Measurements from ENCODE around the gene RAD51B.
A peak's percentile ranks its signal among the peaks of the same experiment; 100 is the strongest.

The RAD51B gene

DNA sequence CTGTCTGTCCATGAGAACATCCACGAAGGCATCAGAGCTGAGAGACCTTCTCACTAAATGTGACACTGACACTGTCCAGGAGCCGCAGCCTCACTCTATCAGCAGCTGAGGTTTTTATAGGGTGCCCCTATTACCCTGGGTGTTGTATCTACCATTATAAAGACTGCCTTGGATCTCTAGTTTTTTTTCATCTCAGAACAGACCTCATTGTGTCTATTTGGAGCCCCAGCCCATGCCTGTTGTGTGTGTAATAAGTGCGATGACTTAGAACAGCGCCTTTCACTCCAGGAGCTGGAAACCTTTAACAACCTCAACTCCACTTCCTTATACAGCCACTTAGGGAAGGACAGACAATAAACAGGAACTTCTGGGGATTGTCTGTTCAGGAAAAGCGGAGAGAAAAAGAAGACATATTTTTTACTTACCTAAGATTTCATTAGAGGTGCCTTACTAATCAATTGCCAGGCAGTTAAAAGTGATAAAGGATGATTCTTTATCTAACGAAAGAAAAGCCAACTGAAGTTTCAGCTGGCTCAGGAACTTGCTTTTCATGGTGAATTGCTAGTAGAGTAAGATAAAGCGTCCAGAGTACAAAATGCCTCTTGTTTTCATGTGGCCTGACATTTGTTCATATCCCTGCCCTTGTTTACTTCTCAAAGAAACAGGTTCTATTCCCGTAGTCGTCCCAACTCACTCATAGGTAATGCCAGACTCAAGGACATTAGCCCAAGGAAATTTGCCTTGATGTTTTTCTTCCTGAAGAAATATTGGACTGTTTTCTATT, 420.6 kb downstream of the RAD51B start:
- FAIRE-seq = no peak

DNA sequence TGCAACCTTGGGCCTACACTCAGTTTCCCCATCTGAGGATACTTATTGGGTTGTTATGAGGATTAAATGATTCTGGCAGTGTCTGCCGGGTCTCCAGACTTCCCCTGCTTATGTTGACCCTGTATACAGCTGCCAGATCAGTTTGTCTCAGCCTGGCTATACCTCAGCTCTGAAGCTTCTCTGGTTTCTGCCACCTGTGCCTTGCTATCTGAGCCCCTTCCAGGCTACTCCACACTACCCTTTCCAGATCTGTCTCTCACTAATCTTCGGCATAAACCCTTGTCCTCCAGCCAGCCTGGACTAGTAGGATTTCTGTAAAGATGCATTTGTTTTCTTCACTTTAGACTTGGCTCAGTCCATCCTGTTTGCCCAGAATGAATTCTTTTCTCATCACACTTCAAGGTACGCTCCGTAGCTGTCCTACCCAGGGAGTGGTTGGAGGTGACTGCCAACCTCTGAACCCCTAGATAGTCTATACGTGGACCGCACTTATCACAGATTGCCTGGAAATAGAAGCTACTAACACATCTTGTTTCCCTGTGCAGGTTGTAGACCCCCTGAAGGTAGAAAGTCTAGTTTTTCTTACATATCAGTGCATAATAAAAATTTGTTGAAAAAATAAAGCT, 422.4 kb downstream of the RAD51B start:
- no peak for FAIRE-seq

DNA sequence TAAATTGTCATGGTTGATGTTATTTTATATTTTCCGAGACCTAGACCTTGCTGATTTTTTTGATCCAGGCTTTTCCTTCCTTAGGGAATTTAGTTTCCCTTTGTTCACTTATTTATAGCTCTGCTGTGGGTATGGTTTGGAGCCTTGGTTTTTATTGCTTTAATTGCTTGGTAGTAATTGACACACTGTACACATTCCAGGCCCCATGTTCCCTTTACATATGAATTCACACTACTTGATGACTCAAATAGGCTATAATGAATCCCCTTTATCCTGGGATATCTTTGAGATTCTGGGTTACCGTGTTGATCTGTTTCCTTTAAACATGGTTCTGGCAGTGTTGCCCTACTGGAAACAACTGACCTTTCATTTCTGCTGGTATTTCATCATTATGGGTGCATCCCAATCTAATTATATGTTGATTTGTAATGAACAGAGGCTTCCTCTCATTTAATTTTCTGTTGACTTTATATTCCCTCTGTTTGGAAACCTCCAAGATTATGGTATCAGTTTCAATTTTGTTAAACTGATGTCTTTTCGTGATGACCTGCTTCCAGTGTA, 424.0 kb downstream of the RAD51B start:
- FAIRE-seq = no peak

DNA sequence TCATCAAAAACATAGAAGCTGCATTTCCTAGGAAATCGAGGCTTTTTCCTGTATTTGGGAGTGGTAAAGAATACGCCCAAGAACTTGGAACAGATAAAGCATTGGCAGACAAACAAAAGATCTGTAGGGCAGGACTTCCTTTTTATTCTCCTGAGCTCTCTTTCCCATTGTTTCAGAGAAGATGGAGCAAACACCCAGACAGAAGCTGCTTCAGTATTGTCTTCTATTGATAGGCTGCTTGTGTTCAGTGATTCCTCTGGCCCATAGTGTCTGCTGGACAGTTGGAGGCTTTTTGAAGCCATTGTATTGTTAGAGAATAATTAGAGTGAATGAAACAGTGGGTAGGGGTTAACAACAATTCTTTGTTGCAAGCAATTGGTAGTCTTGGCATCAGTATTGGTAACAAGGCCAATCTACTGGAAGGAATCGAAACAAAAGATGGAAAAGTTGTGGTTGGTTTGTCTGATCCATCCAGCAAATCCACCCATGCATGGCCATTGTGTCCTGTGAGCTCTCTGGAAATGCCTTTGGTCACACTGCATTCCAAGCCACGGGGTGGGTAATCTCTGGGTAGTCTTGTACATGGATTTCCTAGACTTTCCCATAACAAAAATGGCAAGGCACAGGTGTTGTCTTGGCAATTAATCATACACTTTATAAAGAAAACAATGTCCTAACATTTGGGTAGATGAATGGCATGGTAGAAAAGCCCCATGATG, 424.8 kb downstream of the RAD51B start:
- no peak for FAIRE-seq

DNA sequence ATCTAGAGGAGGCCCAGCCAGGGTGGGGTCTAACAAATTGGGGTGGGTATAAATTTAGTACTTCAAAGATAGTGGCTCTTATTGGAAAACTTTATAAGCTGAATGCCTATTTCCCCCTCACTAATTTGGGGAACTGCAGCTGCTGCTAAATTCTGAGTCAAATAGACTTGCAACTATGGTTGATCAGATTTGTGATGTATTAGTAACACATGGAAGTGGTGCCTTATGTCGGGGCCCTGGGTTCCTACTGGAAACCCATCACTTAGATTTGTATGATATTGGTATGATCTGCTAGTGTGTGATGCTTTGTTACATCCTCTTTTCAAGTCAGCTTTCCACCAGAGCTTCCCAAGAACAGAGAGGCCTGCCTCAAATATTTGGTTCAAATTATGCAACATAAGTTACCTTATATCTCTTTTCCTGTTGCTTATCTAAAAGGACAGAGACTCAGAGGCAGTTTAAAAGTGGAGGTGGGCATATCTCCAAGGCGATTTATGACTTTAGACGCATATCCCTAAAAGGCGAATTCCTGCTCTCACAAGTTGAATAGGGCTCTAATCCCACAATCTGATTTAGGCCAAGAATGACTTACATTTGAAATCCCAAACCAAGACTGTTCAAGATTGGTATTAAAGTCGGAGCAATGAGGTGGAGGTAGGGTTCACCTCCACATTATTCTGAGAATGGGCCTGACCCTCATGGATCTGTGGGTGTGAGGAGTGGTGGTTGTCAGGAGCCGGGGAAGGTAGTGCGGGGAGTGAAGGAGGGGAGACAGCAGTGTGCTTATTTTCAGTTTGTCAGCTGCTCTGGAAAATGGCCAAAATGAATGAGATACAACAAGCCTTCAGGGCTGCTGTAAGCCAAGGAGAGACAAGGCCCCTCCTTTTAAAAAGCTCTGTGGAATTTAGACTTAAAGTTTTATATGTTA, 425.8 kb downstream of the RAD51B start:
- FAIRE-seq = no peak

DNA sequence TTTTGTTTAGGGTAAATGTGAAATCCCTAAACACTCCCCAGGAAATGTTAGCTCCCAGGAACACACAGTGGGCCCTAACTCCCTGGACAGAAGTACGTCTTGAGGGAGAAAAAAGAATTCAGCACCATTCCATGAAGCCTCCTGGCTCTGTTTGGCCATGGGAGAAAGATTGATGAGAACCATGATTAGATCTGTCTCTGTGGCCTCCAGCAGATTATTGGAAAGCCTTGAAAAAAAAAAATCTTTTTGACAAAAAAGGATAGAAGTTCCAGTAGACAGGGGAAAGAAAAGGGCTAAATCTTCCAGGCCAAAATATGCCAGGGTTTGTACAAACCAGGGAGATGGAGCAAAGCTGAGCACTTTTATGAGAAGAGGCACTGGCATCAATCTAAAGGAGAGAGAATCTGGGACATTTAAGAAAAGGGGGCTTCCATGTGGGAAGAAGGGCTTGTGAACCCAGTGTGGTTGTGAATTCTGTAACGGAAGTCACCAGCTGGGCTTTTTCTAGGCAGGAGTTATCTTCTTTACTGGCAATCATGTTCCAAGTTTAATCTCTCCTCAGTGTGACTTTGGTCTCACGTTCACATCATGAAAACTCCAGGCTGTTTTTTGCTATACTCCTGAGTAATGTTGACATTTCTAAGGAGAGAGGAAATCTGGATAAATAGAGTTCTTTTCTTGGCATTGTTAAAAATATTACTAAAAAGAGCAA, 426.7 kb downstream of the RAD51B start:
- FAIRE-seq = no peak

DNA sequence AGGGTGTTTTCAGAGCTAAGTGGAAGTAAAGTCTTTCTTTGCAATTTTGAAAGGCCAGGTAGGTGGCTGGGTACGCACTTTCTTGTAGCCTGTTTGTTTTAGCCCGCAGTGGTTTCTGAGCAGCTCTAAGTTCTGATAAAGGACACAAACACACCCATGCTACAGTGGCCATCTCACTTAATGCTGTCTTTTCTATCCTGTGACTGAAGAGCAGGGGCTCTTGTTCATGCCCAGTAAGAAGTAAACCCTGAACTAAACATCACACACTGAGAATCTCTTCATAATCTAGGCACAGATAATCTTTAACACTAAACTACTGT, 427.2 kb downstream of the RAD51B start:
- FAIRE-seq = no peak

DNA sequence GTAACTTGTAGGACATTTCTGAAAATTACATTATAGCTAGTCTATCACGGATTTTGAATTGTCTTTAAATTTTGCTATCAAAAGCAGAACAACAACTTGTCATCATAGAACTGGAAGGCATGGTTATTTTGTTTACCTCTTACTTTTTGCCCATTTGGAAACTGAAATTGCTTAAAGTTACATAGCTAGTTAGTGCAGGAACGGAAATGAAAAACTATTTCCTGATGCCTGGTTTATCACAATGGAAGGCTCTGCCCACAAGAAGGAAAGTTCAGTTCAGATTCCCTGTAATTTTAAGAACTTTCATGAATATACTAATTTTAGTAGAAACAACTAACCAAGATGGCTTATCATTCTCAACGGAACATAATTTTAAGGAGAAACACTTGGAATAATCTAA, 427.7 kb downstream of the RAD51B start:
- FAIRE-seq = peak; percentile 65

DNA sequence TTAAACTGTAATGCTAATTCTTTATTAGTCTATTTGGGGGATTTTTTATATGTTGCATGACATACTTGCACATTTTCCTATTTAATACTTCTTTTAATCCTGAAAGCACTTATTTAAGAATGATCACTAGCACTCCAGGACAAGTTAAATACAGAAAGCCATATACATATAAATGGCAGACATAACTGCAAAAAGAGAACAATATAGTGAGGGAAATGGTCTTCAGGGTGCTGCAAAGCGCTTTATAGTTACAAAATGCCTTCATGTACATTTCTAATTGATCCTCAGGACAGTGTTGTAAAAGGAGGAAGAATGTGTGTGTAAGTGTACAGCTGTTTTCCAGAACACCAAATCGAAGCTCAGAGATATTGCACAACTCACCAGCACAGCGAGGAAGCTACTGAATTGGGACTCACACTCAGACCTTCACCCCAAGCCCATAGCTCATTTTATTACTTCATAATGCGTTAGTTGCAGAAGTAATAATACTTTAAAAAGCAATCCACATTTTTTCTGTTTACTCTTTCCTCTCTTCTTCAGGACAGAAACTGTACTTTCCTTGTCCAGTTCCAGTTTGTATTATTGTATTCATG, 428.2 kb downstream of the RAD51B start:
- FAIRE-seq = peak; percentile 28

DNA sequence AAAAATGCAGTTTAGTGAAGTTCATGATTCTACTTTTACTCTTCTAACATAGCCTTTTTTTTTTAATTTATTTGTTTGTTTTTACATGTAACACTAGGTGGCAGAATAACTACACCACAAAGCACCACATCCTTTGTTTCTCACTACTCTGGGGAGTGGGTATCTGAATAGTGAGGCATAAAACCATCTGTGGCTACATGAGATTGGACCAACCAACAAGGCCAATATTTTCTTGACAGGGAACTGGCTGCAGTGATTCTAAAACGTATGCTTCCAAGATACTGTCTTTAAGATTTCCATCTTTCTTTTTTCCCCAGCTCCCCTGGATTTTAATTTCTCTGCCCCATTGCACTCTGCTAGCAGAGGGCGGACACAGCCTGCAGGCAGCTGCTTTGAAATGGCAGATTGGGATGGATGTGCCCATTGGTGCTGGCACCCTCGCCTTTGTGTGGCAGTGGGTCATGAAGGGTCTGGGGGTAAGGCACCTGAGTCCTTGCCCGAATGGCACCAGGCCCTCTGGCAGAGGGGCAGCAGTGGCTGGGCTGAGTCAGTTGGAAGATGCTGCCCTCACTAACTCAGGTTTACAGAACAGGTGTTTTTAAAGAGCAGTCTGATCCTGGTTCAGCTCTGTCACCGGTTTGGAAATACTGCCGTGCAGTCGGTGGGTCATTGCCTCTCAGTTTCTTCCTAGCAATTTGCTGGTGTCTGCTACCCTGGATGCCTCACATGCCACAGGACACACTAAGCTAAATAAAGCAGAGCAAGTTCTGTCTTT, 429.1 kb downstream of the RAD51B start:
- FAIRE-seq = no peak

DNA sequence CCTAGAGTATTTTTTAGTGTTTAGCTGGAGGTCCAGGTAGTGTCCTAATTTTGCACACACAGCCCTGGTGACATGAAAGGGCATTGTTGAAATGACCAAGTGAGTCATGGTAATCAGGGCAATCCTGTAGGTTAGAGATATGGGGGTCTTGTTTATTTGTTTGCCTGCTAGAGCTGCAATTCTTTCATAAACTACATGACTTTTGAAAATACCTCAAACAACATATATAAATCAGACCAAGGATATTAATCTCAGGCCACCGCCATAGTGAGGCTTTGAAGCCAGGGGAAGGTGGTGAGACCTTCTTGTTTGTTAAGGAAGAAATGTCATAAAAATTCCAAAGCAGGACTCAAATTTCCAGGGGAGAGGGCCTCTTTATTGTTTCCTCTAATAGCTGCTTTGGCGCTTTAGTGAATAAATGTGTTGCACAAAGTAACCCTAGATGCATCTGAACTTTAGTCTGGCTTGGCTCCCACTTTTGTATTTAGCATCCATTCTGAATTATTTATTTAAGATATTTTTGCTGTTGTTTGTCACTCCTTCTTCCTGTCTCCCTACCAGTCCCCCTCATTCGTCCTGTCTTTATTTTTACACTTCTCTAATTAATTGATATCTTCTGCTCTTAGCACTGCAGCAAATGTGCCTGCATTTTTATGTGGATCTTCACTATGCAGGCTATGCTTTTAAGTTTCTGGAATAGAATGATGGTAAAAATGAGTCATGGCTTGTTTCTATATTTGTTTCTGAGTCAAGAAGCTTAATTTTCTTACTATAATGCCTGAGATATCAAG, 430.3 kb downstream of the RAD51B start:
- no peak for FAIRE-seq

DNA sequence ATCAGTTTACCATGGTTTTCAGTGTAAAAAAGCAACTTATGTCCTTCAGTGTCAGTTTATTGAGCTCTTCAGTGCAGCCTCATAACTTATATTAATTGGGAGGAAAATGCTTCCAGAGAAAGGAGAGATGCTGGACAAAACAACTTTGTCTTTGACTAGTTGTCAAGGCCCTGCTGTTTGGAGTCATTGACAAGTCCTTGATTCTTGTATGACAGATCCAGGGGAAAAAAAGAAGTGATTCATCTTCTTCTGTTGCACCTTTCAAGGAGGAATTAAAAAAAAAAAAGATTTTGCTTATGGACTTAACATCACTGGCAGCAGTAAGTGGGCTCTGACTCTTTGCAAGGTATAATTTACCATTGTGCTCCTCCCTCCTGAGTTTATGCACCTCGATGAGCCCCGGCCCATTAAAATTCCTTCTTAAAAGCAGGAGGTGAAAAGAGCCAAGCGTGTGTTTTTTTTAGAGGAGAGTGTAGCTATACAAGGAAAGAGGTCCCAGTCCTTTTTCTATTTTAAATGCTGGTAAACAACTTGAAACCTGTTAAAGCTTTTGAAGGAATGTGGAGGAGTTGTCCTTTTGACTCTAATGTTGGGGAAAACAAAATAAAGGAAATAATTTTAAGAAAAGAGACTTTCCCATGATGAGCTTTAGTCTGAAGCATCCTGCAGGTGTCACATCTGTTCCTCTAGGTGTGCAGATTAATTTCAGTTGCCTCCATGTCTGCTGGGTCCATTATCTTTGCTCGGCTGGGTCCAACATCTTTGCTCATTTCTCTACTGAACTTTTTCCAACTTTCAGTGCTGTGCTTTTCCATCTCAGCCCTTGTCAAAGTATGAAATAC, 431.6 kb downstream of the RAD51B start:
- no peak for FAIRE-seq

DNA sequence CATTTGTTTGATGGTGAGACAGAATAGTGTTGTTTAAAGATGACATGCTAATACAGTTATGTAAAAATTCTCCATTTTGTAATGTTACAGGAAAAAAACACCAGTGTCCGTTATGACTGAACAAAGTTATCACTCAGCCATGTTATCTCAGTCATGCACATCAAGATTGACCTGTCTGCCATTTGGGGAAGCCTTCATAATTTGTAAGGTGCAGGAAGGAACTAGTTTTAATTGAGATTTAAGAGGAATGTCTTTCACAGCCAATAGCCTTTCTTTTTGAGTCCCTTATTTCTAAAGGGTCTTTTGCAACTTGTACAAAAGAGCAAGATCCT, 432.2 kb downstream of the RAD51B start:
- FAIRE-seq = no peak

DNA sequence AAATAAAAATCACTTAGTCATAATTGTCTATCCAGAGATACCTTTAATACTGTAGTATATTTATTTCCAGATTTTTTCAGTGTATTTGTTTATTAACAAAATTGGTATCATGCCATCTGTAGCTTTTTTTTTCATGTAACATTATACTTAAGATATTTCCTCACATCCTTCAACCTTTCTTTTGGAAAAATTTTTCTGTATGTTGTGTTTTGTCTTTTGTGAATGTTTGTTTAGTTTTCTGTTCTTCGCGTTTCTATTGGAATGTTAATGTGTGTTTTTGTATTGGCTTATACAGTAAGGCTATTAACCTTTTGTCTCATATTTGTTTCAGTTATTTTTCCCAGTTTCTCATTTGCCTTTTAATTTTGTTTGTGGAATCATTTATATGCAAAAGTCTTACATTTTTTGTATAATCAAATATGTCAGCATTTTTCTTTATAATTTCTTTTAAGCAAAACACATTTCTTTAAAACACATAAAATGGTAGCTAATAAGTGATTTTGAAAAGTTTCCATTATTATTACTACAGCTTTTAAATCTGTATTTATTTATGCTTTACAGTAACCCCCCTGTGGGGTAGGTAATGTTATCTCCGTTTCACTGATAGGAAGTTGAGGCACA, 433.7 kb downstream of the RAD51B start:
- FAIRE-seq = peak; percentile 87

DNA sequence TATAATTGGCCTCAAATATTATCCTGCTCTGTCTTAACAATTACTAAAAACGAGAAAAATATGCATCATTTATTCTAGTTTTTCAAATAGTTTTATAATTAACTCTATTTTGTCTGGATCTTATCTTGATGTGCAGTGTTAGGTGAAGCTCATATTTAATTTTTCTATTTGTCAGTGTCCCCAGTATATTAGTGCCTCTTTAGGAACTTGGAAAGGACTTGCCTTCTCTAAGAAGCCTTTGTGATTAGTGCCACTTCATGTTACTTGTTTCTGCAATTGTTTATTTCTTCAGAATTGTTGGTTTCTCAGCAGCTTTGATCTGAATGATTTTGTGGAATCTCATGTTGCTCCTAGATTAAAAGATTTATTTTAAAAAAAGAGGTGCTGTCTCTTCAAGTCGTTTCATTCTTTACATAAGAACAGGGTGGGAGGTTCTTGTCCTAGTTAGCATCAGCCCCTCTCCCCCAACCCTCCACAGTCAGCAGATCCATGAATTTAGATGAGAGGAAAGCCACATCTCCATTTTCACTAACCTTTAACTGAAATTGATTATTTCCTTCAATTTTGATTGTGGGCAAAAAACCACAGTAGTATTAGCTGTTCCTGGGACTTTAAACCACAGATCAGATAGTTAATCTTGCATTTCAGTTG, 434.4 kb downstream of the RAD51B start:
- FAIRE-seq = no peak

DNA sequence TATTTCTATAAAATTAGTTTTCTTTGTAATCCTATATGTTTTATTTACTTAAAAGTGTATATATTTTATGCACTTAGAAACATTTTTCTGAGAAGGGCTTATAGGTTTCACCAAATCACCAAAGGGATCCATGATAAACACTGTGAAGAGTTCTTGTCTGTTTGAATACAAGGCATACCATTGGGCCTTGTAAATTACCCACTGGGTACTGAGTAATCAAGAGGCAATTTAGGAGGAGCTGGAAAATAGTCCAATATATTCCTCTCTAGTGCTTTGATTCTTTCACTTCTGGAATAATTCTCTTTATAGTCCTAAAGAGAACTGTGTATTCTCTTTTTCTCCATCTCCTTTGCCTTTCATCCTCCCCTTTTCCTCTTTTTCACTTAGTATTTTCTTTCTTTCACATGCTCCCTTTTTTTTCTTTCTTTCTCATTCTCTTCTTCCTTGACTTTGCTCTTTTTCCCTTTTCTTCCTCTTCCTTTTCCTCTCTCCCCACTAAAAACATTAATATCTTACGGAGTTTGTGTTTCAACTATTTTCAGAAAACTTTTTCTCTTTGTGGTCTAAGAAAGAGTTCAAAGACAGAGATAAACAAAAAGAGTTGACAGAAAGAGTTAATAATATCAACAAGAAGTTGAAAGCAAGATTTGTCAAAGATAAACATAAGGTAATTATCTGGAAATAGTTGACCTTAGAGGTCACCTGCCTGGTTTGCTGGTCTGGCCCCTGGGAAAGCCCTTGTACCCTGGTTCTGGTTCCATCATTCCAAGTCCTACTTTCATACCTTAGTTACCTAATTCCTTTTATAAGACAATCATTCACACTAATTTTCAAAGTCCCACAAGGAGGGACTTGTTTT, 435.3 kb downstream of the RAD51B start:
- no peak for FAIRE-seq

DNA sequence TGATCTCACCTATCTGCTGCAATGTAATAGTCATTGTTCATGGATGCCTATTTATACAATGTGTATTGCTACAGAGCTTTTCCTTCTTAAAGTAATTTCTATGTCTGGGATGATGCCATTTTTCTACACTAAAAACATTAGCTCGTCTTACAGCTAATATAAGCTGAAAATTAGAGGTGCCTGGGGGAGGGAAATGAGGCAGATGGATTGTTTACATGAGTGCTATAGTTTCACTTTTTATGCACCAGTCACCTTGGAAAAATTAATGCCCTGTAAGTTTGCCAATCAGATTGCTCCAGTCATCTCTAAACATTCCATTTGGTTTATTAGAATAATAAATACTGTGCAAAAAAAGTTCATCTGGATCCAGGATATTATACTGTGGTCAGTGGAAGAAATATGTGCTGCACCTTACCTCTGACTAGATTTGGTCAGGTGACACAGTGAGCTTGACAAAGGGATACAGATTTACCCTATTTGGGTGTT, 436.2 kb downstream of the RAD51B start:
- FAIRE-seq = no peak
